GM23338 (cell line): ENCODE data around the gene PDIA4. TPM values are rescaled to one million over a fixed set of nuclear protein-coding genes. Genes with fewer than 3 reads are reported as not detected.

Source experiments
- ATAC-seq: fragments of 200-7000 bp; cut with Tn5 transposase; 3 replicates; pipeline ENCODE4 v1.9.1; 2020
- DNase-seq: peaks from one replicate; pipeline ENCODE4 v3.0.0-alpha.2; 2015; ENCODE audit warnings: low spot score
- H2AFZ ChIP-seq: fragments of 200-600 bp; sonication (generic); 2 replicates; pipeline ENCODE4 v1.8.0; 2016; ENCODE audit warnings: antibody characterized with exemption, mild to moderate bottlenecking, moderate library complexity
- H3F3A ChIP-seq: fragments of 200-600 bp; sonication (generic); replicated peaks from 2 replicates; pipeline ENCODE4 v1.8.0; 2017; ENCODE audit warnings: antibody characterized with exemption, mixed run types, low read depth
- H3K27ac ChIP-seq: fragments of 200-600 bp; sonication (generic); 2 replicates; pipeline ENCODE4 v1.6.1; 2016; ENCODE audit warnings: low read depth
- H3K27me3 ChIP-seq: fragments of 200-600 bp; sonication (generic); 2 replicates; pipeline ENCODE4 v1.8.0; 2016; ENCODE audit warnings: mild to moderate bottlenecking, mixed run types, moderate library complexity; ENCODE audit not compliant: insufficient read depth
- H3K36me3 ChIP-seq: fragments of 200-600 bp; sonication (generic); 2 replicates; pipeline ENCODE4 v1.8.0; 2016; ENCODE audit warnings: mild to moderate bottlenecking; ENCODE audit not compliant: insufficient read depth
- H3K4me1 ChIP-seq: fragments of 200-600 bp; sonication (generic); 2 replicates; pipeline ENCODE4 v1.8.0; 2016; ENCODE audit warnings: mild to moderate bottlenecking, moderate library complexity; ENCODE audit not compliant: insufficient read depth
- H3K4me2 ChIP-seq: fragments of 200-600 bp; sonication (generic); 2 replicates; pipeline ENCODE4 v1.7.1; 2017; ENCODE audit warnings: mixed run types
- H3K4me3 ChIP-seq: fragments of 200-600 bp; sonication (generic); 2 replicates; pipeline ENCODE4 v1.6.1; 2016; ENCODE audit warnings: mixed run types
- H3K79me2 ChIP-seq: fragments of 200-600 bp; sonication (generic); replicated peaks from 2 replicates; pipeline ENCODE4 v1.8.0; 2017; ENCODE audit warnings: mild to moderate bottlenecking; ENCODE audit not compliant: insufficient read depth
- H3K9me2 ChIP-seq: fragments of 200-600 bp; sonication (generic); 2 replicates; pipeline ENCODE4 v1.8.0; 2017; ENCODE audit not compliant: insufficient read depth
- H4K20me1 ChIP-seq: fragments of 200-600 bp; sonication (generic); replicated peaks from 2 replicates; pipeline ENCODE4 v1.8.0; 2017; ENCODE audit warnings: mild to moderate bottlenecking; ENCODE audit not compliant: insufficient read depth
- H3K27ac Mint-ChIP-seq: 2 replicates; pipeline ENCODE4 v1.8.0; 2020; ENCODE audit warnings: inconsistent platforms, mild to moderate bottlenecking, moderate library complexity, mixed read lengths
- H3K27me3 Mint-ChIP-seq: 3 replicates; pipeline ENCODE4 v1.8.0; 2022; ENCODE audit warnings: low read depth, mild to moderate bottlenecking, moderate library complexity, mixed read lengths, inconsistent platforms; ENCODE audit not compliant: insufficient read depth, poor library complexity
- H3K36me3 Mint-ChIP-seq: 3 replicates; pipeline ENCODE4 v1.8.0; 2021; ENCODE audit warnings: low read depth, mild to moderate bottlenecking, inconsistent platforms, moderate library complexity, mixed read lengths
- H3K4me1 Mint-ChIP-seq: 3 replicates; pipeline ENCODE4 v1.8.0; 2020; ENCODE audit warnings: mild to moderate bottlenecking, inconsistent platforms, mixed read lengths
- H3K4me3 Mint-ChIP-seq: 3 replicates; pipeline ENCODE4 v1.8.0; 2021; ENCODE audit warnings: moderate library complexity, mild to moderate bottlenecking, inconsistent platforms, mixed read lengths
- H3K9me3 Mint-ChIP-seq: 3 replicates; pipeline ENCODE4 v1.8.0; 2020; ENCODE audit warnings: moderate library complexity, mild to moderate bottlenecking, inconsistent platforms, mixed read lengths
- ETS1 ChIP-seq: IDR thresholded peaks from 2 replicates; pipeline ENCODE4 v1.6.1; 2016; ENCODE audit warnings: antibody characterized with exemption
- JUNB ChIP-seq: IDR thresholded peaks from one replicate; pipeline ENCODE4 v1.6.1; 2016; ENCODE audit warnings: antibody characterized with exemption; ENCODE audit not compliant: unreplicated experiment
- REST ChIP-seq: IDR thresholded peaks from one replicate; pipeline ENCODE4 v1.6.1; 2018; ENCODE audit warnings: antibody characterized with exemption; ENCODE audit not compliant: unreplicated experiment
- STAT1 ChIP-seq: IDR thresholded peaks from one replicate; pipeline ENCODE4 v1.6.1; 2016; ENCODE audit warnings: antibody characterized with exemption; ENCODE audit not compliant: unreplicated experiment
- ZNF114 ChIP-seq: fragments of 250-450 bp; sonication (Bioruptor Pico); IDR thresholded peaks from 2 replicates; pipeline ENCODE4 v1.5.0; 2020; ENCODE audit warnings: mild to moderate bottlenecking, moderate library complexity
- ZNF462 ChIP-seq: fragments of 250-450 bp; sonication (Bioruptor Pico); IDR thresholded peaks from 2 replicates; pipeline ENCODE4 v1.5.0; 2020; ENCODE audit warnings: mild to moderate bottlenecking, moderate library complexity
- polyA plus RNA-seq: library from polyadenylated mRNA; unstranded; fragments of >200 nt; fragmentation: Nextera tagmentation; extraction: Ambion mirVana; gene quantifications from 2 replicates; pipeline ENCODE4 v1.2.1, GENCODE V29; 2016
- total RNA-seq: library from RNA; depleted of rRNA; stranded (reverse); fragments of >200 nt; shearing (Covaris generic); gene quantifications from 2 replicates; pipeline ENCODE4 v1.2.3, GENCODE V29; 2014

The PDIA4 gene
- total and polyA plus RNA-seq, 2 experiments from 2014 or later = 196 to 332 TPM

GRCh38 chr7:149027611-149028345 is 527 bp downstream of the PDIA4 start (continued):
- TF ChIP-seq ZNF462 (no peak), STAT1 (no peak), REST (no peak)

- H3K4me3 Mint-ChIP-seq = peak overlapping the region; percentile 99
- no peak overlapping the region for H3K27ac Mint-ChIP-seq
- peak overlapping the region; percentile 92 for H3K4me3 ChIP-seq
- H3K36me3 Mint-ChIP-seq = peaks cover 17% of the 10 kb centered on the region
- ATAC-seq = no peak
- H2AFZ ChIP-seq = no peak overlapping the region
- peaks cover 11% of the 10 kb centered on the region; the same call in 1 of the 2 replicates for H3F3A ChIP-seq
- H3K9me3 Mint-ChIP-seq = no peaks in the 10 kb centered on the region; the same call in 2 of the 3 replicates
- DNase-seq = no peak
- H4K20me1 ChIP-seq = peaks cover 30% of the 10 kb centered on the region
- 0 out of 2 replicates have a peak, but pooled peaks cover 5% of the 10 kb centered on the region for H3K36me3 ChIP-seq
- H3K79me2 ChIP-seq = peaks cover 60% of the 10 kb centered on the region
- H3K4me1 Mint-ChIP-seq = peaks cover 53% of the 10 kb centered on the region
- H3K9me2 ChIP-seq = no peaks in the 10 kb centered on the region
- no peaks in the 10 kb centered on the region for H3K27me3 ChIP-seq
- no peak overlapping the region for H3K27ac ChIP-seq
- peaks cover 37% of the 10 kb centered on the region for H3K4me1 ChIP-seq
- H3K27me3 Mint-ChIP-seq = peaks cover 9% of the 10 kb centered on the region
- H3K4me2 ChIP-seq = peak overlapping the region; percentile 88
- no peak for TF ChIP-seq ETS1
- no peak for TF ChIP-seq REST
- TF ChIP-seq JUNB = no peak
- TF ChIP-seq STAT1 = no peak
- no peak for TF ChIP-seq ZNF114 (CRISPR knock-in tag)
Measured at GRCh38 chr7:149027055-149027454, 1.2 kb downstream of the PDIA4 start.
